Endothelial cell of umbilical vein (primary cell): Measurements from ENCODE around the gene DCTD. TPM values are rescaled to one million over a fixed set of nuclear protein-coding genes. Genes with fewer than 3 reads are reported as not detected.

Experiments used
- BruUV-seq: library from RNA; stranded (reverse); fragments of 400-500 nt; replicated peaks from 2 replicates; lab custom pipeline; 2021; lab: Mats Ljungman, UMichigan
- CTCF ChIA-PET: fragments of 300-600, 350-600 bp; sonication (Branson Sonifier 250); formaldehyde crosslinking; loops from one replicate; lab custom pipeline; 2021; ENCODE audit warnings: antibody characterized with exemption, inconsistent platforms; lab: Charles Lee
- POLR2A ChIA-PET: fragments of 300-600, 350-600 bp; sonication (Branson Sonifier 250); formaldehyde crosslinking; loops from one replicate; lab custom pipeline; 2021; ENCODE audit warnings: antibody characterized with exemption, inconsistent platforms; lab: Charles Lee
- DNase-seq: peaks from one replicate; pipeline ENCODE4 v3.0.0-alpha.2; 2011; ENCODE audit warnings: low read depth, low spot score
- FAIRE-seq: peaks from 2 replicates; lab custom pipeline; 2011; peaks lifted over from hg19 to GRCh38; lab: Jason Lieb, UNC
- H2AFZ ChIP-seq: 2 replicates; pipeline ENCODE4 v1.6.0; 2012; ENCODE audit warnings: low read depth, low read length, control low read depth, inconsistent platforms
- H3K27ac ChIP-seq: 2 replicates; pipeline ENCODE4 v1.5.1; 2011; ENCODE audit warnings: low read depth, mild to moderate bottlenecking, control low read depth, low read length, moderate library complexity; ENCODE audit not compliant: insufficient read depth
- H3K27me3 ChIP-seq, 2 experiments: 2 replicates each; pipeline versions ENCODE4 v1.6.0 to v1.6.1; 2011; ENCODE audit warnings: low read length in 2 of 2, mixed read lengths in 1 of 2; ENCODE audit not compliant: control insufficient read depth in 2 of 2, insufficient read depth in 2 of 2
- H3K36me3 ChIP-seq, 2 experiments: 2 replicates in 1 of 2; 3 replicates in 1 of 2; pipeline ENCODE4 v1.5.1; 2011; ENCODE audit warnings: low read length in 2 of 2, mild to moderate bottlenecking in 1 of 2, moderate library complexity in 1 of 2; ENCODE audit not compliant: control insufficient read depth in 2 of 2, insufficient read depth in 2 of 2; ENCODE audit errors: extremely low read depth in 1 of 2
- H3K4me1 ChIP-seq: 3 replicates; pipeline ENCODE4 v1.5.1; 2011; ENCODE audit warnings: mild to moderate bottlenecking, low read length; ENCODE audit not compliant: control insufficient read depth, insufficient read depth; ENCODE audit errors: extremely low read depth
- H3K4me2 ChIP-seq: 2 replicates; pipeline ENCODE4 v1.6.1; 2011; ENCODE audit warnings: low read length, control low read depth, mixed read lengths; ENCODE audit not compliant: insufficient read depth
- H3K4me3 ChIP-seq, 3 experiments: fragments of 200-600 bp in 1 of 3; sonication (generic), shearing (Covaris generic) in 1 of 3; replicated peaks in 1 of 3; 2 replicates each; pipeline ENCODE4 v1.5.1; 2011 to 2016; ENCODE audit warnings: control low read depth in 3 of 3, low read length in 3 of 3, mild to moderate bottlenecking in 2 of 3, inconsistent platforms in 1 of 3, low read depth in 1 of 3, moderate library complexity in 1 of 3; ENCODE audit not compliant: insufficient read depth in 1 of 3
- H3K79me2 ChIP-seq: 2 replicates; pipeline ENCODE4 v1.6.0; 2012; ENCODE audit warnings: low read length, inconsistent platforms; ENCODE audit not compliant: control insufficient read depth, insufficient read depth
- H3K9ac ChIP-seq: replicated peaks from 2 replicates; pipeline ENCODE3; 2011; ENCODE audit warnings: low read length, control low read depth; ENCODE audit not compliant: insufficient read depth; ENCODE audit errors: extremely low read depth
- H3K9me1 ChIP-seq: replicated peaks from 3 replicates; pipeline ENCODE4 v1.6.0; 2011; ENCODE audit warnings: mild to moderate bottlenecking, low read length; ENCODE audit not compliant: control insufficient read depth, insufficient read depth; ENCODE audit errors: extremely low read depth
- H3K9me3 ChIP-seq: replicated peaks from 2 replicates; pipeline ENCODE4 v1.5.1; 2012; ENCODE audit warnings: low read length, inconsistent platforms; ENCODE audit not compliant: control insufficient read depth, insufficient read depth
- H4K20me1 ChIP-seq: replicated peaks from 2 replicates; pipeline ENCODE3; 2011; ENCODE audit warnings: mild to moderate bottlenecking, low read length; ENCODE audit not compliant: control insufficient read depth, insufficient read depth; ENCODE audit errors: extremely low read depth
- EZH2 ChIP-seq: IDR thresholded peaks from 2 replicates; pipeline ENCODE4 v1.6.1; 2012; ENCODE audit warnings: borderline replicate concordance, low read depth, mild to moderate bottlenecking, moderate library complexity, low read length, inconsistent platforms; ENCODE audit not compliant: severe bottlenecking
- FOS ChIP-seq: IDR thresholded peaks from 2 replicates; pipeline ENCODE4 v1.6.1; 2011; ENCODE audit warnings: mild to moderate bottlenecking, low read length, moderate library complexity, borderline replicate concordance; ENCODE audit not compliant: insufficient read depth
- GATA2 ChIP-seq: IDR thresholded peaks from 2 replicates; pipeline ENCODE4 v1.7.0; 2011; ENCODE audit warnings: low read depth, mild to moderate bottlenecking, moderate library complexity, mixed read lengths, low read length; ENCODE audit not compliant: insufficient read length, insufficient read depth
- JUN ChIP-seq: IDR thresholded peaks from 2 replicates; pipeline ENCODE4 v1.6.1; 2011; ENCODE audit warnings: borderline replicate concordance, low read depth; ENCODE audit not compliant: insufficient read length, insufficient read depth
- MYC ChIP-seq: IDR thresholded peaks from one replicate; pipeline ENCODE4 v1.6.1; 2011; ENCODE audit warnings: mild to moderate bottlenecking, low read depth, low read length
- POLR2A ChIP-seq: IDR thresholded peaks from 2 replicates; pipeline ENCODE4 v1.6.1; 2012; ENCODE audit warnings: low read depth, mild to moderate bottlenecking, control low read depth, low read length
- POLR2AphosphoS5 ChIP-seq: IDR thresholded peaks from 2 replicates; pipeline ENCODE4 v1.6.1; 2012; ENCODE audit warnings: low read depth, mild to moderate bottlenecking, control low read depth, low read length, moderate library complexity; ENCODE audit not compliant: insufficient read depth
- dilution Hi-C: fragments of 300-500 bp; cut with MboI; formaldehyde crosslinking; loops from one replicate; pipeline ENCODE4 v1.15.0; 2019; ENCODE audit warnings: low sequenced_read_pairs; ENCODE audit not compliant: extremely low pct_ligation_motif_present
- intact Hi-C: fragments of 100-400 bp; cut with micrococcal nuclease; formaldehyde crosslinking; loops from one replicate; pipeline ENCODE4 v1.10.0; 2022
- polyA plus RNA-seq, 4 experiments: library from polyadenylated mRNA; depleted of rRNA in 3 of 4; stranded (reverse) in 3 of 4; unstranded in 1 of 4; fragments of >200 nt; gene quantifications; 2 replicates each; pipeline versions ENCODE4 v1.2.1 to v1.2.3, GENCODE V29; 2011 to 2012; ENCODE audit warnings: missing spikeins in 1 of 4
- total RNA-seq: library from RNA; stranded (reverse); gene quantifications from 2 replicates; pipeline ENCODE4 v1.2.3, GENCODE V29; 2021
- TF ChIP-seq, protein P1 (sequence below): IDR thresholded peaks from 2 replicates; pipeline ENCODE4 v1.6.1; 2011; ENCODE audit not compliant: insufficient read depth, insufficient read length
- TF ChIP-seq, protein P2 (sequence below), 2 donors: IDR thresholded peaks; 1 replicate in 1 of 2; 2 replicates in 1 of 2; pipeline ENCODE4 v1.5.1; 2011; ENCODE audit warnings: low read length in 2 of 2, mild to moderate bottlenecking in 2 of 2, moderate library complexity in 2 of 2, control low read depth in 1 of 2, inconsistent platforms in 1 of 2, low read depth in 1 of 2; ENCODE audit not compliant: insufficient read depth in 1 of 2; ENCODE audit errors: extremely low read depth in 1 of 2

The DCTD gene
- total and polyA plus RNA-seq, 2 donors (not counting 3 experiments of a cell fraction or from before 2014, with no cell fraction given): 105 to 111 TPM

- H3K36me3 ChIP-seq: no peaks in the 10 kb centered on the region
- H3K27me3 ChIP-seq: peaks cover 10 to 19% of the 10 kb centered on the region in 2 experiments
- ChIA-PET POLR2A (no interaction called here), CTCF (interaction anchor here (1.0 to 6.4 kb wide), 5 partner anchors 8 to 1786 kb away, joined by 3 to 39 read pairs (median 5); no protein-coding TSS in a partner anchor)
- H3K9ac ChIP-seq: no peak overlapping the region
- no peaks in the 10 kb centered on the region for H3K9me3 ChIP-seq
- BruUV-seq: no TSS peak
- H2AFZ ChIP-seq: no peak overlapping the region
- H3K79me2 ChIP-seq: no peaks in the 10 kb centered on the region
- no peak overlapping the region for H3K4me3 ChIP-seq
- no peaks in the 10 kb centered on the region for H3K4me1 ChIP-seq
- TF ChIP-seq, protein P1, sequence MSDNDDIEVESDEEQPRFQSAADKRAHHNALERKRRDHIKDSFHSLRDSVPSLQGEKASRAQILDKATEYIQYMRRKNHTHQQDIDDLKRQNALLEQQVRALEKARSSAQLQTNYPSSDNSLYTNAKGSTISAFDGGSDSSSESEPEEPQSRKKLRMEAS: no peak
- TF ChIP-seq, protein P2, sequence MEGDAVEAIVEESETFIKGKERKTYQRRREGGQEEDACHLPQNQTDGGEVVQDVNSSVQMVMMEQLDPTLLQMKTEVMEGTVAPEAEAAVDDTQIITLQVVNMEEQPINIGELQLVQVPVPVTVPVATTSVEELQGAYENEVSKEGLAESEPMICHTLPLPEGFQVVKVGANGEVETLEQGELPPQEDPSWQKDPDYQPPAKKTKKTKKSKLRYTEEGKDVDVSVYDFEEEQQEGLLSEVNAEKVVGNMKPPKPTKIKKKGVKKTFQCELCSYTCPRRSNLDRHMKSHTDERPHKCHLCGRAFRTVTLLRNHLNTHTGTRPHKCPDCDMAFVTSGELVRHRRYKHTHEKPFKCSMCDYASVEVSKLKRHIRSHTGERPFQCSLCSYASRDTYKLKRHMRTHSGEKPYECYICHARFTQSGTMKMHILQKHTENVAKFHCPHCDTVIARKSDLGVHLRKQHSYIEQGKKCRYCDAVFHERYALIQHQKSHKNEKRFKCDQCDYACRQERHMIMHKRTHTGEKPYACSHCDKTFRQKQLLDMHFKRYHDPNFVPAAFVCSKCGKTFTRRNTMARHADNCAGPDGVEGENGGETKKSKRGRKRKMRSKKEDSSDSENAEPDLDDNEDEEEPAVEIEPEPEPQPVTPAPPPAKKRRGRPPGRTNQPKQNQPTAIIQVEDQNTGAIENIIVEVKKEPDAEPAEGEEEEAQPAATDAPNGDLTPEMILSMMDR (IDR thresholded peaks at IDR 0.05; ENCODE audit: extremely low read depth in 1 of 2, insufficient read depth in 1 of 2, low read depth in 1 of 2, low read length in 2 of 2): no peak
- TF ChIP-seq GATA2: no peak
- no peak for TF ChIP-seq EZH2
- no peak for TF ChIP-seq FOS
- no peak for TF ChIP-seq POLR2AphosphoS5
- TF ChIP-seq POLR2A: no peak
- TF ChIP-seq MYC: no peak
- no peak for TF ChIP-seq JUN
- H3K4me2 ChIP-seq: no peak overlapping the region
- H3K9me1 ChIP-seq: no peaks in the 10 kb centered on the region
- intact Hi-C loops: loop anchor here (5.0 kb wide), 2 partner anchors 122 to 287 kb away; no protein-coding TSS in a partner anchor
- no peak overlapping the region for H3K27ac ChIP-seq
- DNase-seq: no peak
- no peak for FAIRE-seq
- dilution Hi-C loops: no loop called here
- H4K20me1 ChIP-seq: no peaks in the 10 kb centered on the region
Observed at GRCh38 chr4:182929296-182929695, 12.1 kb upstream of the DCTD start.
